HEK293T (cell line): ENCODE measurements around the gene TEX51.

Experiments used
- CTCF ChIA-PET: fragments of 350-600 bp; formaldehyde crosslinking; extraction: SDS; loops from one replicate; lab custom pipeline; 2021; ENCODE audit warnings: antibody characterized with exemption, inconsistent platforms; lab: Yijun Ruan, JAX
- POLR2A ChIA-PET: fragments of 350-600 bp; formaldehyde crosslinking; extraction: SDS; loops from one replicate; lab custom pipeline; 2020; ENCODE audit warnings: antibody characterized with exemption, inconsistent platforms; lab: Yijun Ruan, JAX
- DNase-seq: peaks from one replicate; pipeline ENCODE4 v3.0.0; 2012; ENCODE audit warnings: mixed read lengths; ENCODE audit errors: extremely low spot score
- ARNT ChIP-seq: fragments of 450-650 bp; IDR thresholded peaks from 2 replicates; pipeline ENCODE4 v1.6.1; 2017; ENCODE audit warnings: mild to moderate bottlenecking
- BHLHE40 ChIP-seq: fragments of 450-650 bp; IDR thresholded peaks from 2 replicates; pipeline ENCODE4 v1.6.1; 2016; ENCODE audit warnings: mild to moderate bottlenecking, moderate library complexity, borderline replicate concordance
- CTBP1 ChIP-seq: fragments of 450-650 bp; IDR thresholded peaks from 2 replicates; pipeline ENCODE4 v1.6.1; 2016; ENCODE audit warnings: borderline replicate concordance
- ELF4 ChIP-seq: fragments of 450-650 bp; IDR thresholded peaks from 2 replicates; pipeline ENCODE4 v1.6.1; 2017; ENCODE audit warnings: antibody characterized with exemption
- FOXA1 ChIP-seq: fragments of 450-650 bp; IDR thresholded peaks from 2 replicates; pipeline ENCODE4 v1.6.1; 2016; ENCODE audit warnings: mild to moderate bottlenecking
- FOXK2 ChIP-seq: fragments of 450-650 bp; IDR thresholded peaks from 2 replicates; pipeline ENCODE4 v1.6.1; 2016; ENCODE audit warnings: mild to moderate bottlenecking
- FOXM1 ChIP-seq: fragments of 450-650 bp; IDR thresholded peaks from 2 replicates; pipeline ENCODE4 v1.6.1; 2017; ENCODE audit warnings: mild to moderate bottlenecking, borderline replicate concordance
- HDGF ChIP-seq: fragments of 450-650 bp; IDR thresholded peaks from 2 replicates; pipeline ENCODE4 v1.6.1; 2017; ENCODE audit warnings: antibody characterized with exemption, borderline replicate concordance
- L3MBTL2 ChIP-seq: fragments of 450-650 bp; conservative IDR thresholded peaks from 2 replicates; pipeline ENCODE4 v1.6.1; 2016; ENCODE audit warnings: mild to moderate bottlenecking
- LEF1 ChIP-seq: fragments of 450-650 bp; IDR thresholded peaks from 2 replicates; pipeline ENCODE4 v1.6.1; 2017; ENCODE audit warnings: mild to moderate bottlenecking, borderline replicate concordance
- NFRKB ChIP-seq: fragments of 450-650 bp; IDR thresholded peaks from 2 replicates; pipeline ENCODE4 v1.6.1; 2016; ENCODE audit warnings: mild to moderate bottlenecking, moderate library complexity
- SP1 ChIP-seq: fragments of 450-650 bp; IDR thresholded peaks from 2 replicates; pipeline ENCODE4 v1.6.1; 2017
- SUZ12 ChIP-seq: fragments of 450-650 bp; IDR thresholded peaks from 2 replicates; pipeline ENCODE4 v1.6.1; 2016; ENCODE audit warnings: mild to moderate bottlenecking
- TARDBP ChIP-seq: fragments of 450-650 bp; IDR thresholded peaks from 2 replicates; pipeline ENCODE4 v1.6.1; 2016
- ZNF384 ChIP-seq: fragments of 450-650 bp; IDR thresholded peaks from 2 replicates; pipeline ENCODE4 v1.6.1; 2016
- TF ChIP-seq, protein P1 (sequence below): fragments of 450-650 bp; IDR thresholded peaks from 2 replicates; pipeline ENCODE4 v1.6.1; 2016

Gene TEX51

DNA sequence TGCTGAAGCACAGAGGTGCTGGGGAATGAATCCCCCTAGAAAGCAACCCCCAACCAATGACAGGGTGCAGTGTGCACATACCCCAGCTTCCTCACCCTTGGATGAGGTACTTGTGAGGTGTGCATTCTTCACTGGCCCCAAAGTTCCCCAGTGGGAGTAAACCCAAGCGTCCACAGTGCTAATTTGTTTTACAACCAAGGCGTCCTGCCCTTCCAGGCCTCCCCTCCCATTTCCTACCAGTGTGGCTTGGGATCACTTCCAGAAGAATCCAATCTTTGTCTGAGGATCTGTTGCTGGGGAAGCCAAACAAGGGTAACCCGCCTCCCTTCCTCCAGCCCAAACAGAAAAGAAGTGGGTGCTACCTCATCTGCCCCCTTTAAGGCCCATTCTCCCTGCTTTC lies 40.3 kb upstream of the TEX51 start:
- TF ChIP-seq SP1 (no peak), ZNF384 (no peak), LEF1 (no peak), NFRKB (no peak)
- POLR2A ChIA-PET: no interaction called here
- CTCF ChIA-PET: no interaction called here
- DNase-seq: no peak

GRCh38 chr2:126858991-126859390 lies 39.7 kb upstream of the TEX51 start:
- TF ChIP-seq L3MBTL2: no peak
- TF ChIP-seq FOXK2: no peak
- TF ChIP-seq, protein P1, sequence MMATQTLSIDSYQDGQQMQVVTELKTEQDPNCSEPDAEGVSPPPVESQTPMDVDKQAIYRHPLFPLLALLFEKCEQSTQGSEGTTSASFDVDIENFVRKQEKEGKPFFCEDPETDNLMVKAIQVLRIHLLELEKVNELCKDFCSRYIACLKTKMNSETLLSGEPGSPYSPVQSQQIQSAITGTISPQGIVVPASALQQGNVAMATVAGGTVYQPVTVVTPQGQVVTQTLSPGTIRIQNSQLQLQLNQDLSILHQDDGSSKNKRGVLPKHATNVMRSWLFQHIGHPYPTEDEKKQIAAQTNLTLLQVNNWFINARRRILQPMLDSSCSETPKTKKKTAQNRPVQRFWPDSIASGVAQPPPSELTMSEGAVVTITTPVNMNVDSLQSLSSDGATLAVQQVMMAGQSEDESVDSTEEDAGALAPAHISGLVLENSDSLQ: no peak
- no peak for TF ChIP-seq SUZ12
- TF ChIP-seq SP1: no peak
- no peak for TF ChIP-seq ELF4
- no peak for TF ChIP-seq BHLHE40
- TF ChIP-seq ZNF384: no peak
- no peak for TF ChIP-seq LEF1
- no peak for TF ChIP-seq HDGF
- TF ChIP-seq ARNT: no peak
- TF ChIP-seq TARDBP: no peak
- no peak for TF ChIP-seq FOXM1
- no peak for TF ChIP-seq CTBP1
- TF ChIP-seq NFRKB: no peak
- no peak for TF ChIP-seq FOXA1
- ChIA-PET CTCF (no interaction called here), POLR2A (no interaction called here)
- DNase-seq: no peak

DNA sequence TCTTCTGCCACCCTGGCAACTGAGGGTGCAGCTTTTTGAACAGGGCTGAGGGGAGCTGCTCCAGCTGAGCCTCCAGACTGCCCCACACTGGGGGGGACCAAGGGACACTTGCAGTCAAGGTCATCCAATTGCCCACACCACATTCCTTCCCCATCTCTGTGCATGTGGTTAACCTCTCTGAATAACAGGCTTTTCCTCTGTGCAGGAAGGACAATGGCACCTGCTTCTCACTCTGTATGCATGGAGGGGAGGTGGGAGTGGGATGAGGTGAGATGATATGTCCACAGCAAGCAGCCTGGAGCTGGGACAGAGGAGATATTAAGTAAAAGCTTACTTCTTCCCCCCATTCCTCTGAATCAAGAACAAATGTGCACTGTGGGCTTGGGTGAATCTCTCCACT lies 39.1 kb upstream of the TEX51 start:
- DNase-seq: no peak
- TF ChIP-seq FOXK2 (no peak), SP1 (no peak), ZNF384 (no peak), L3MBTL2 (no peak), HDGF (no peak), ARNT (no peak), FOXM1 (no peak), LEF1 (no peak), FOXA1 (no peak), NFRKB (no peak), CTBP1 (no peak), SUZ12 (no peak), BHLHE40 (no peak), TARDBP (no peak), ELF4 (no peak)
- TF ChIP-seq, protein P1: no peak
- ChIA-PET CTCF (no interaction called here), POLR2A (no interaction called here)

DNA sequence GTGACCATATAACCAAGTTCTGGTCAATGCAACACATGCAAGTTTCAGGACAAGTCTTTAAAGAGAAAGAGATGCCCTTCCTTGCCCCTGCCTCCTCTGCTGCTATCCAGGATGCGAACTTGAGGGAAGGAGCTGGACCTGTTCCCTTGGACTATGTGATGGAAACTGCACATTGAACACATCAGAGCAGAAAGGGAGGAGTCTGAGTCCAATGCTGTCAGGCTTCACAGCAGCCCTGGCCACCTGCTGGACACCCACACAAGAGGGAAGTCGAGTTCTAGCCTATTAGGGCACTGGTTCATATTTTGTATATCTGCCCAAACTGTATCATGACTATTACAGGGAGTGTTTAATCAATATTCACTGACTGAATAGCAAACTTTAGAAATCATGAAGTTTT lies 38.3 kb upstream of the TEX51 start:
- POLR2A ChIA-PET: no interaction called here
- DNase-seq: no peak
- CTCF ChIA-PET: no interaction called here
- TF ChIP-seq CTBP1 (no peak), FOXM1 (no peak), NFRKB (no peak), SUZ12 (no peak), BHLHE40 (no peak), TARDBP (no peak), L3MBTL2 (no peak), HDGF (no peak), LEF1 (no peak), FOXA1 (no peak), ELF4 (no peak), ZNF384 (no peak), SP1 (no peak), ARNT (no peak), FOXK2 (no peak)
- TF ChIP-seq, protein P1: no peak

- CTCF ChIA-PET: no interaction called here
Measured at GRCh38 chr2:126862730-126863129, 36.0 kb upstream of the TEX51 start.

GRCh38 chr2:126863336-126864015 lies 35.2 kb upstream of the TEX51 start:
- ChIA-PET POLR2A (no interaction called here), CTCF (no interaction called here)
- TF ChIP-seq TARDBP: no peak
- TF ChIP-seq LEF1: no peak
- TF ChIP-seq NFRKB: no peak
- no peak for TF ChIP-seq SP1
- TF ChIP-seq, protein P1: no peak
- no peak for TF ChIP-seq FOXA1
- no peak for TF ChIP-seq ZNF384
- no peak for TF ChIP-seq BHLHE40
- no peak for TF ChIP-seq CTBP1
- TF ChIP-seq L3MBTL2: no peak
- no peak for TF ChIP-seq ELF4
- TF ChIP-seq FOXK2: no peak
- no peak for TF ChIP-seq HDGF
- no peak for TF ChIP-seq FOXM1
- no peak for DNase-seq

More at GRCh38 chr2:126862730-126863129, 36.0 kb upstream of the TEX51 start:
- POLR2A ChIA-PET: no interaction called here
- DNase-seq: no peak
- TF ChIP-seq SUZ12: no peak
- TF ChIP-seq ARNT: no peak
